Measurements from ENCODE around the gene RBM10.

GRCh38 chrX:47233333-47234113, 88.5 kb downstream of the RBM10 start:
- TF ChIP-seq, protein P1, sequence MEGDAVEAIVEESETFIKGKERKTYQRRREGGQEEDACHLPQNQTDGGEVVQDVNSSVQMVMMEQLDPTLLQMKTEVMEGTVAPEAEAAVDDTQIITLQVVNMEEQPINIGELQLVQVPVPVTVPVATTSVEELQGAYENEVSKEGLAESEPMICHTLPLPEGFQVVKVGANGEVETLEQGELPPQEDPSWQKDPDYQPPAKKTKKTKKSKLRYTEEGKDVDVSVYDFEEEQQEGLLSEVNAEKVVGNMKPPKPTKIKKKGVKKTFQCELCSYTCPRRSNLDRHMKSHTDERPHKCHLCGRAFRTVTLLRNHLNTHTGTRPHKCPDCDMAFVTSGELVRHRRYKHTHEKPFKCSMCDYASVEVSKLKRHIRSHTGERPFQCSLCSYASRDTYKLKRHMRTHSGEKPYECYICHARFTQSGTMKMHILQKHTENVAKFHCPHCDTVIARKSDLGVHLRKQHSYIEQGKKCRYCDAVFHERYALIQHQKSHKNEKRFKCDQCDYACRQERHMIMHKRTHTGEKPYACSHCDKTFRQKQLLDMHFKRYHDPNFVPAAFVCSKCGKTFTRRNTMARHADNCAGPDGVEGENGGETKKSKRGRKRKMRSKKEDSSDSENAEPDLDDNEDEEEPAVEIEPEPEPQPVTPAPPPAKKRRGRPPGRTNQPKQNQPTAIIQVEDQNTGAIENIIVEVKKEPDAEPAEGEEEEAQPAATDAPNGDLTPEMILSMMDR (conservative IDR thresholded peaks at IDR 0.05 in 1 of 2, IDR thresholded peaks at IDR 0.05 in 1 of 2; ENCODE audit: low read depth in 1 of 2, low read length in 2 of 2): no peak
- TF ChIP-seq EZH2 (IDR thresholded peaks at IDR 0.05; ENCODE audit: low read length, missing control alignments): no peak

Data from fibroblast of lung (primary cell).